ENCODE measurements around the gene DNAJC12.
"Not testable (repeated sequence)": the region's sequence is repeated elsewhere in the genome, so short reads cannot be mapped to it uniquely, and the experiment has no call there.

Gene DNAJC12

GRCh38 chr10:67767244-67767643 lies 70.7 kb downstream of the DNAJC12 start:
- no peak for DNase-seq (ENCODE audit: insufficient read length, low spot score)
- FAIRE-seq, result no peak

- DNase-seq (ENCODE audit: insufficient read length, low spot score), result peak; percentile 74
- no peak for FAIRE-seq
Measured at GRCh38 chr10:67764012-67764822, 73.8 kb downstream of the DNAJC12 start.

- peak; percentile 32 for DNase-seq (ENCODE audit: insufficient read length, low spot score)
- no peak for FAIRE-seq
Measured at GRCh38 chr10:67763499-67764011, 74.4 kb downstream of the DNAJC12 start.

DNA sequence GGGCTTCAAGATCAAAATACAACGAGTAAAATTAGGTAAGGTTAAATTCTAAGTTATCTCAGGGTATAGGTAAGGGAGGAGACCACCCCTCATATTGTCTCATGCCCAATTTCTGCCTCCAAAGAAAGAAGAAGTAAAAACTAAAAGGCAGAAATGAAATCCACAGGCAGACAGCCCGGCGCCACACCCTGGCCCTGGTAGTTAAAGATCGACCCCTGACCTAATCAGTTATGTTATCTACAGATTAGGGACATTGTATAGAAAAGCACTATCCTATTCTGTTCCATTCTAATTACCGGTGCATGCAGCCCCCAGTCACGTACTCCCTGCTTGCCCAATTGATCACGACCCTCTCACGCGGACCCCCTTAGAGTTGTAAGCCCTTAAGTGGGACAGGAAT lies 75.4 kb downstream of the DNAJC12 start:
- FAIRE-seq; DNase-seq (ENCODE audit: insufficient read length, low spot score): not testable (repeated sequence)

DNA sequence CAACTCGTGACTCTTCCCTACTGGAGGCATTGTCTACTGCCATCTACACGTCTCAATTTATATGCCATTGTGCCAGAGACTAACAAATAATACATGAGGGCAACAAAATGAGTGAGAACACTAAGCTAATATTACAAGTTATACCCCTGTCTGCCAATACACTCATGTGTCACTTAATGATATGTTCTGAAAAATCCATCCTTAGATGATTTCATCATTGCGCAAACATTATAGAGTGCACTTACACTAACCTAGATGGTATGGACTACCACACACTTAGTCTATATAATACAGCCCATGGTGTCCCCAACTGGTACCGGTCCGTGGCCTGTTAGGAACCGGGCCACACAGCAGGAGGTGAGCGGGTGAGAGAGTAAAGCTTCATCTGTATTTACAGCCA lies 77.7 kb downstream of the DNAJC12 start:
- DNase-seq (ENCODE audit: insufficient read length, low spot score) (no peak), FAIRE-seq (peak; percentile 31)
